ENCODE measurements around the gene IGSF23. TPM values are rescaled to one million over a fixed set of nuclear protein-coding genes. Genes with fewer than 3 reads are reported as not detected.
"Not testable (repeated sequence)": the region's sequence is repeated elsewhere in the genome, so short reads cannot be mapped to it uniquely, and the experiment has no call there.

The IGSF23 gene
- polyA plus RNA-seq, 3 donors = 0.23 to 0.46 (median 0.44) TPM

- Histone ChIP-seq H2AFZ (ENCODE audit: insufficient read depth, low read depth, low read length, poor library complexity, severe bottlenecking) (no peak overlapping the region), H3K4me3 (replicated peaks in 1 of 3; ENCODE audit: low read depth in 2 of 3, low read length in 3 of 3) (no peak overlapping the region), H3K9ac (ENCODE audit: insufficient read depth, low read length, poor library complexity, severe bottlenecking) (no peak overlapping the region), H3K27ac (ENCODE audit: low read depth in 1 of 2, low read length in 2 of 2) (no peak overlapping the region), H3K9me3 (replicated peaks in 1 of 2; ENCODE audit: control insufficient read depth in 1 of 2, insufficient read depth in 1 of 2, low read length in 2 of 2) (no peaks in the 10 kb centered on the region), H4K20me1 (ENCODE audit: insufficient read depth, low read length) (no peaks in the 10 kb centered on the region), H3K79me2 (ENCODE audit: insufficient read depth, low read length) (no peaks in the 10 kb centered on the region), H3K4me1 (ENCODE audit: control insufficient read depth in 1 of 2, insufficient read depth in 2 of 2, low read length in 2 of 2) (peaks cover 29 to 44% of the 10 kb centered on the region in 2 donors), H3K4me2 (replicated peaks; ENCODE audit: extremely low read depth, low read length, poor library complexity, severe bottlenecking) (no peak overlapping the region), H3K27me3 (ENCODE audit: control insufficient read depth in 2 of 2, insufficient read depth in 2 of 2, low read length in 2 of 2) (peaks cover 0 to 2% of the 10 kb centered on the region in 2 donors), H3K36me3 (replicated peaks in 1 of 2; ENCODE audit: control insufficient read depth in 1 of 2, insufficient read depth in 2 of 2, low read length in 2 of 2) (no peaks in the 10 kb centered on the region)
- intact Hi-C loops (cut with micrococcal nuclease) = no loop called here
- no peak for TF ChIP-seq CTCF (IDR thresholded peaks at IDR 0.05)
- H3K9me3 Mint-ChIP-seq = peaks cover 0 to 6% (median 3%) of the 10 kb centered on the region in 7 donors
- no peaks in the 10 kb centered on the region for H3K36me3 Mint-ChIP-seq
- H3K27ac Mint-ChIP-seq = peak overlapping the region in 2 of 7 donors; percentile 0 to 66
- DNase-seq = peak in 2 of 3 donors; percentile 3 to 15
- peaks cover 35% of the 10 kb centered on the region for H3K4me1 Mint-ChIP-seq
- WGBS (ENCODE audit: insufficient coverage) = no CpG with 5 or more reads among the region's 2 CpGs
- peaks cover 0 to 8% (median 7%) of the 10 kb centered on the region in 3 donors for H3K27me3 Mint-ChIP-seq (ENCODE audit: low read depth in 3 of 3)
- no peak overlapping the region for H3K4me3 Mint-ChIP-seq
Measured at GRCh38 chr19:44592451-44592890, 20.9 kb upstream of the IGSF23 start.

DNA sequence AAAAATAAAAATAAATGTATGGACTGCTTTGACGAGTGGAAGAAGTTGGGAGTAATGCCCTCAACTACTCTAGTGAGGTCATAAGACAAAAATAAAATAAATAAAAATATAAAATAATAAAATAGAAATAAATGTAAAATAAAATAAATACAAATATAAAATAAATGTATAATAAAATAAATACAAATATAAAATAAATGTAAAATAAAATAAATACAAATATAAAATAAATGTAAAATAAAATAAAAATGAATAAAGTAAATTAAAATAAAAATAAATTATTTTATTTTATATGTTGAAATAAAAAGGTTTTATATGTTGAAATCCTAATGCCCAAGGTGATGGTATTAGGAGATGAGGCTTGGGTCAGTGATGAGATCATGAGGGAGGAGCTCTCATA is 20.1 kb upstream of the IGSF23 start:
- peaks cover 0 to 9% (median 3%) of the 10 kb centered on the region in 7 donors for H3K9me3 Mint-ChIP-seq
- Histone ChIP-seq H3K4me2 (replicated peaks; ENCODE audit: extremely low read depth, low read length, poor library complexity, severe bottlenecking) (no peak overlapping the region), H3K4me3 (replicated peaks in 1 of 3; ENCODE audit: low read depth in 2 of 3, low read length in 3 of 3) (no peak overlapping the region), H3K4me1 (ENCODE audit: control insufficient read depth in 1 of 2, insufficient read depth in 2 of 2, low read length in 2 of 2) (peaks cover 21 to 36% of the 10 kb centered on the region in 2 donors), H3K9me3 (replicated peaks in 1 of 2; ENCODE audit: control insufficient read depth in 1 of 2, insufficient read depth in 1 of 2, low read length in 2 of 2) (peaks cover 0 to 3% of the 10 kb centered on the region in 2 donors), H3K27me3 (ENCODE audit: control insufficient read depth in 2 of 2, insufficient read depth in 2 of 2, low read length in 2 of 2) (peaks cover 0 to 2% of the 10 kb centered on the region in 2 donors), H3K9ac (ENCODE audit: insufficient read depth, low read length, poor library complexity, severe bottlenecking) (no peak overlapping the region), H2AFZ (ENCODE audit: insufficient read depth, low read depth, low read length, poor library complexity, severe bottlenecking) (no peak overlapping the region), H3K79me2 (ENCODE audit: insufficient read depth, low read length) (no peaks in the 10 kb centered on the region), H3K36me3 (replicated peaks in 1 of 2; ENCODE audit: control insufficient read depth in 1 of 2, insufficient read depth in 2 of 2, low read length in 2 of 2) (no peaks in the 10 kb centered on the region), H4K20me1 (ENCODE audit: insufficient read depth, low read length) (no peaks in the 10 kb centered on the region), H3K27ac (ENCODE audit: low read depth in 1 of 2, low read length in 2 of 2) (no peak overlapping the region)
- H3K27ac Mint-ChIP-seq = no peak overlapping the region
- intact Hi-C loops (cut with micrococcal nuclease) = no loop called here
- no peak overlapping the region for H3K4me3 Mint-ChIP-seq
- no CpG with 5 or more reads among the region's 1 CpG for WGBS (ENCODE audit: insufficient coverage)
- H3K4me1 Mint-ChIP-seq = peaks cover 29% of the 10 kb centered on the region
- TF ChIP-seq CTCF (IDR thresholded peaks at IDR 0.05) = no peak
- DNase-seq = no peak
- peaks cover 4 to 9% (median 7%) of the 10 kb centered on the region in 3 donors for H3K27me3 Mint-ChIP-seq (ENCODE audit: low read depth in 3 of 3)
- no peaks in the 10 kb centered on the region for H3K36me3 Mint-ChIP-seq

DNA sequence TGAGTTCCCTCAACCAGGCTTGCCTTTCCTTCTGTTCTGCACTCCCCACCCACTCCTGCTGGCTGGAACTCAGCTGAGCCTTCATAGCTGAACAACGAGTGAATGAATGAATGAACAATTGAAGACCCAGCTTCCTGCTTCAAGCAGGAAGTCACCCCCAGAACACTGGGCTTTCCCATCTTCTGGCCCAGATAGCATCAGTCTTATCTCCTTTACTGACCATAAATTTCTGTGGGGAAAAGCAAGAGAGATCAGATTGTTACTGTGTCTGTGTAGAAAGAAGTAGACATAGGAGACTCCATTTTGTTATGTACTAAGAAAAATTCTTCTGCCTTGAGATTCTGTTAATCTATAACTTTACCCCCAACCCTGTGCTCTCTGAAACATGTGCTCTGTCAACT is 19.5 kb upstream of the IGSF23 start:
- H3K79me2 ChIP-seq (ENCODE audit: insufficient read depth, low read length); H3K4me3 Mint-ChIP-seq; H3K9ac ChIP-seq (ENCODE audit: insufficient read depth, low read length, poor library complexity, severe bottlenecking); H4K20me1 ChIP-seq (ENCODE audit: insufficient read depth, low read length); H2AFZ ChIP-seq (ENCODE audit: insufficient read depth, low read depth, low read length, poor library complexity, severe bottlenecking); intact Hi-C loops (cut with micrococcal nuclease); H3K4me2 ChIP-seq (replicated peaks; ENCODE audit: extremely low read depth, low read length, poor library complexity, severe bottlenecking); H3K4me3 ChIP-seq (replicated peaks in 1 of 3; ENCODE audit: low read depth in 2 of 3, low read length in 3 of 3); H3K27me3 ChIP-seq (ENCODE audit: control insufficient read depth in 2 of 2, insufficient read depth in 2 of 2, low read length in 2 of 2); DNase-seq; H3K9me3 ChIP-seq (replicated peaks in 1 of 2; ENCODE audit: control insufficient read depth in 1 of 2, insufficient read depth in 1 of 2, low read length in 2 of 2); H3K36me3 Mint-ChIP-seq; H3K27ac Mint-ChIP-seq; H3K36me3 ChIP-seq (replicated peaks in 1 of 2; ENCODE audit: control insufficient read depth in 1 of 2, insufficient read depth in 2 of 2, low read length in 2 of 2); H3K27me3 Mint-ChIP-seq (ENCODE audit: low read depth in 3 of 3); H3K27ac ChIP-seq (ENCODE audit: low read depth in 1 of 2, low read length in 2 of 2): not testable (repeated sequence)
- Mint-ChIP-seq H3K4me1 (peaks cover 23% of the 10 kb centered on the region), H3K9me3 (peaks cover 0 to 13% (median 4%) of the 10 kb centered on the region in 7 donors)
- peaks cover 16 to 30% of the 10 kb centered on the region in 2 donors for H3K4me1 ChIP-seq (ENCODE audit: control insufficient read depth in 1 of 2, insufficient read depth in 2 of 2, low read length in 2 of 2)
- 40% methylated on average over 1 of the region's 1 CpG for WGBS (ENCODE audit: insufficient coverage)
